ENCODE results near the gene CTDSPL2.
"Not testable (repeated sequence)": the region's sequence is repeated elsewhere in the genome, so short reads cannot be mapped to it uniquely, and the experiment has no call there.

Gene CTDSPL2

DNA sequence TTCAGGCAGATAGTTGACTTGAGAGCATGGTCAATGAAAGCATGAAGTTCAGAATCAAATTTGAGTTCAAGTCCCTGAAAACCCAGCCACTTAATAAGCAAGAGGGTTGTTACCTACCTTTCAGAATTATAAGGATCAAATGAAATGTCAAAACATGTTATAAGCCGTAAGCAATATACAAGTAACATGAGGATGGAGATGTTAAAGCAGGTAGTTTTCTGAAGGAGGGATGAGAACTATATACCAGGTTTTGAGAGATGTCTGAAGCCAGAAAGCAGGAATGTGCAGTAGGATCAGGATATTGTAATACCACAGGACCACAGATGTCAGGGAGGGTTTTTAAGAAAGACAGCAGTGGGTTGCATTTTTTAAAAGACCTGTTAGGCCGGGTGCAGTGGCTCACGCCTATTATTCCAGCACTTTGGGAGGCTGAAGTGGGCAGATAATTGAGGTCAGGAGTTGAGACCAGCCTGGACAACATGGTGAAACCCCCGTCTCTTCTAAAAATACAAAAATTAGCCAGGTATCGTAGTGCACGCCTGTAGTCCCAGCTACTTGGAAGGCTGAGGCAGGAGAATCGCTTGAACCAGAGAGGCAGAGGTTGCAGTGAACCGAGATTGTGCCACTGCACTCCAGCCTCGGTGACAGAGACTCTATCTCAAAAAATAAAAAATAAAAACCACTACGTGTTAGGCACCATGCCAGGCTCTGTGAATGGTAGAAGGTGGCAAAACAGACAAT is 102.6 kb downstream of the CTDSPL2 start:
- TF ChIP-seq, protein P1, sequence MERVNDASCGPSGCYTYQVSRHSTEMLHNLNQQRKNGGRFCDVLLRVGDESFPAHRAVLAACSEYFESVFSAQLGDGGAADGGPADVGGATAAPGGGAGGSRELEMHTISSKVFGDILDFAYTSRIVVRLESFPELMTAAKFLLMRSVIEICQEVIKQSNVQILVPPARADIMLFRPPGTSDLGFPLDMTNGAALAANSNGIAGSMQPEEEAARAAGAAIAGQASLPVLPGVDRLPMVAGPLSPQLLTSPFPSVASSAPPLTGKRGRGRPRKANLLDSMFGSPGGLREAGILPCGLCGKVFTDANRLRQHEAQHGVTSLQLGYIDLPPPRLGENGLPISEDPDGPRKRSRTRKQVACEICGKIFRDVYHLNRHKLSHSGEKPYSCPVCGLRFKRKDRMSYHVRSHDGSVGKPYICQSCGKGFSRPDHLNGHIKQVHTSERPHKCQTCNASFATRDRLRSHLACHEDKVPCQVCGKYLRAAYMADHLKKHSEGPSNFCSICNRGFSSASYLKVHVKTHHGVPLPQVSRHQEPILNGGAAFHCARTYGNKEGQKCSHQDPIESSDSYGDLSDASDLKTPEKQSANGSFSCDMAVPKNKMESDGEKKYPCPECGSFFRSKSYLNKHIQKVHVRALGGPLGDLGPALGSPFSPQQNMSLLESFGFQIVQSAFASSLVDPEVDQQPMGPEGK (CRISPR knock-in tag; IDR thresholded peaks at IDR 0.05; ENCODE audit: borderline replicate concordance), result no peak
- no peak for TF ChIP-seq ESRRG (CRISPR knock-in tag; IDR thresholded peaks at IDR 0.05)
- no peak for TF ChIP-seq ZFP30 (CRISPR knock-in tag; IDR thresholded peaks at IDR 0.05)
- TF ChIP-seq PPARA (CRISPR knock-in tag; IDR thresholded peaks at IDR 0.05; ENCODE audit: borderline replicate concordance), result no peak
- TF ChIP-seq ZNF565 (CRISPR knock-in tag; conservative IDR thresholded peaks at IDR 0.05; ENCODE audit: low read depth), result no peak
- peak; percentile 10; the same call in 1 of the 3 replicates for ATAC-seq

DNA sequence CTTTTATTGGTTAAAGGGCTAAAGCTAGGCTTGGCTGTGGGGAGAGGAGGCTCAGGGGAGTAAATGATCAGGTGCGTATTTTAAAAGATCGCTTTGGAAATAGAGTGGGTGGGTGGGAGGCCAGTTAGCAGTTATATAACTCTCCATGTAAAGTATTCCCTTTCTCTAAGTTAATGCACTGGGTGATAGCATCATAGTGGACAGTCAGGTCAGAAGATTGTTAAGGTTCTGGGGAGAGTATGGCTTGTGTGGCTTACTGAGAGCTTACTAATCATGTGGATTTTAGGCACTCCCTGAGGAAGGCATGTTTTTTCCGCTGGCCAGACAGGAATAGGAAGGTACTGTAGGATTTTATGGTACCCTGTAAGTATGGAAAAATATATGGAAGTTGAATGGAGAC is 103.2 kb downstream of the CTDSPL2 start:
- ATAC-seq, result peak; percentile 38
- TF ChIP-seq ZC3H10 (CRISPR knock-in tag; IDR thresholded peaks at IDR 0.05), result no peak
- TF ChIP-seq, protein P2, sequence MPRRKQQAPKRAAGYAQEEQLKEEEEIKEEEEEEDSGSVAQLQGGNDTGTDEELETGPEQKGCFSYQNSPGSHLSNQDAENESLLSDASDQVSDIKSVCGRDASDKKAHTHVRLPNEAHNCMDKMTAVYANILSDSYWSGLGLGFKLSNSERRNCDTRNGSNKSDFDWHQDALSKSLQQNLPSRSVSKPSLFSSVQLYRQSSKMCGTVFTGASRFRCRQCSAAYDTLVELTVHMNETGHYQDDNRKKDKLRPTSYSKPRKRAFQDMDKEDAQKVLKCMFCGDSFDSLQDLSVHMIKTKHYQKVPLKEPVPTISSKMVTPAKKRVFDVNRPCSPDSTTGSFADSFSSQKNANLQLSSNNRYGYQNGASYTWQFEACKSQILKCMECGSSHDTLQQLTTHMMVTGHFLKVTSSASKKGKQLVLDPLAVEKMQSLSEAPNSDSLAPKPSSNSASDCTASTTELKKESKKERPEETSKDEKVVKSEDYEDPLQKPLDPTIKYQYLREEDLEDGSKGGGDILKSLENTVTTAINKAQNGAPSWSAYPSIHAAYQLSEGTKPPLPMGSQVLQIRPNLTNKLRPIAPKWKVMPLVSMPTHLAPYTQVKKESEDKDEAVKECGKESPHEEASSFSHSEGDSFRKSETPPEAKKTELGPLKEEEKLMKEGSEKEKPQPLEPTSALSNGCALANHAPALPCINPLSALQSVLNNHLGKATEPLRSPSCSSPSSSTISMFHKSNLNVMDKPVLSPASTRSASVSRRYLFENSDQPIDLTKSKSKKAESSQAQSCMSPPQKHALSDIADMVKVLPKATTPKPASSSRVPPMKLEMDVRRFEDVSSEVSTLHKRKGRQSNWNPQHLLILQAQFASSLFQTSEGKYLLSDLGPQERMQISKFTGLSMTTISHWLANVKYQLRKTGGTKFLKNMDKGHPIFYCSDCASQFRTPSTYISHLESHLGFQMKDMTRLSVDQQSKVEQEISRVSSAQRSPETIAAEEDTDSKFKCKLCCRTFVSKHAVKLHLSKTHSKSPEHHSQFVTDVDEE (CRISPR knock-in tag; IDR thresholded peaks at IDR 0.05), result no peak
- TF ChIP-seq SNAI2 (CRISPR knock-in tag; IDR thresholded peaks at IDR 0.05), result no peak
- no peak for TF ChIP-seq ARNTL (CRISPR knock-in tag; IDR thresholded peaks at IDR 0.05; ENCODE audit: borderline replicate concordance, low read depth)
- no peak for TF ChIP-seq BACH2 (CRISPR knock-in tag; IDR thresholded peaks at IDR 0.05; ENCODE audit: borderline replicate concordance)
- no peak for TF ChIP-seq ZFP3 (CRISPR knock-in tag; IDR thresholded peaks at IDR 0.05)
- TF ChIP-seq ZNF565 (CRISPR knock-in tag; conservative IDR thresholded peaks at IDR 0.05; ENCODE audit: low read depth), result no peak
- TF ChIP-seq OSR1 (CRISPR knock-in tag; IDR thresholded peaks at IDR 0.05), result no peak
- TF ChIP-seq, protein P3, sequence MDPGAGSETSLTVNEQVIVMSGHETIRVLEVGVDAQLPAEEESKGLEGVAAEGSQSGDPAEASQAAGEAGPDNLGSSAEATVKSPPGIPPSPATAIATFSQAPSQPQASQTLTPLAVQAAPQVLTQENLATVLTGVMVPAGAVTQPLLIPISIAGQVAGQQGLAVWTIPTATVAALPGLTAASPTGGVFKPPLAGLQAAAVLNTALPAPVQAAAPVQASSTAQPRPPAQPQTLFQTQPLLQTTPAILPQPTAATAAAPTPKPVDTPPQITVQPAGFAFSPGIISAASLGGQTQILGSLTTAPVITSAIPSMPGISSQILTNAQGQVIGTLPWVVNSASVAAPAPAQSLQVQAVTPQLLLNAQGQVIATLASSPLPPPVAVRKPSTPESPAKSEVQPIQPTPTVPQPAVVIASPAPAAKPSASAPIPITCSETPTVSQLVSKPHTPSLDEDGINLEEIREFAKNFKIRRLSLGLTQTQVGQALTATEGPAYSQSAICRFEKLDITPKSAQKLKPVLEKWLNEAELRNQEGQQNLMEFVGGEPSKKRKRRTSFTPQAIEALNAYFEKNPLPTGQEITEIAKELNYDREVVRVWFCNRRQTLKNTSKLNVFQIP (CRISPR knock-in tag; IDR thresholded peaks at IDR 0.05; ENCODE audit: borderline replicate concordance, low read depth), result no peak
- no peak for TF ChIP-seq PPARA (CRISPR knock-in tag; IDR thresholded peaks at IDR 0.05; ENCODE audit: borderline replicate concordance)
- no peak for TF ChIP-seq RARB (CRISPR knock-in tag; IDR thresholded peaks at IDR 0.05)
- TF ChIP-seq ZNF70 (CRISPR knock-in tag; IDR thresholded peaks at IDR 0.05), result no peak
- TF ChIP-seq TCF4 (CRISPR knock-in tag; IDR thresholded peaks at IDR 0.05; ENCODE audit: borderline replicate concordance), result no peak
- TF ChIP-seq GLIS3 (CRISPR knock-in tag; IDR thresholded peaks at IDR 0.05), result no peak
- TF ChIP-seq, protein P1 (CRISPR knock-in tag; IDR thresholded peaks at IDR 0.05; ENCODE audit: borderline replicate concordance), result no peak
- TF ChIP-seq ZNF8 (CRISPR knock-in tag; IDR thresholded peaks at IDR 0.05), result no peak
- no peak for TF ChIP-seq ISL1 (CRISPR knock-in tag; IDR thresholded peaks at IDR 0.05)
- TF ChIP-seq, protein P4, sequence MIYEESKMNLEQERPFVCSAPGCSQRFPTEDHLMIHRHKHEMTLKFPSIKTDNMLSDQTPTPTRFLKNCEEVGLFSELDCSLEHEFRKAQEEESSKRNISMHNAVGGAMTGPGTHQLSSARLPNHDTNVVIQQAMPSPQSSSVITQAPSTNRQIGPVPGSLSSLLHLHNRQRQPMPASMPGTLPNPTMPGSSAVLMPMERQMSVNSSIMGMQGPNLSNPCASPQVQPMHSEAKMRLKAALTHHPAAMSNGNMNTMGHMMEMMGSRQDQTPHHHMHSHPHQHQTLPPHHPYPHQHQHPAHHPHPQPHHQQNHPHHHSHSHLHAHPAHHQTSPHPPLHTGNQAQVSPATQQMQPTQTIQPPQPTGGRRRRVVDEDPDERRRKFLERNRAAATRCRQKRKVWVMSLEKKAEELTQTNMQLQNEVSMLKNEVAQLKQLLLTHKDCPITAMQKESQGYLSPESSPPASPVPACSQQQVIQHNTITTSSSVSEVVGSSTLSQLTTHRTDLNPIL (CRISPR knock-in tag; IDR thresholded peaks at IDR 0.05; ENCODE audit: low read depth), result no peak
- TF ChIP-seq, protein P5, sequence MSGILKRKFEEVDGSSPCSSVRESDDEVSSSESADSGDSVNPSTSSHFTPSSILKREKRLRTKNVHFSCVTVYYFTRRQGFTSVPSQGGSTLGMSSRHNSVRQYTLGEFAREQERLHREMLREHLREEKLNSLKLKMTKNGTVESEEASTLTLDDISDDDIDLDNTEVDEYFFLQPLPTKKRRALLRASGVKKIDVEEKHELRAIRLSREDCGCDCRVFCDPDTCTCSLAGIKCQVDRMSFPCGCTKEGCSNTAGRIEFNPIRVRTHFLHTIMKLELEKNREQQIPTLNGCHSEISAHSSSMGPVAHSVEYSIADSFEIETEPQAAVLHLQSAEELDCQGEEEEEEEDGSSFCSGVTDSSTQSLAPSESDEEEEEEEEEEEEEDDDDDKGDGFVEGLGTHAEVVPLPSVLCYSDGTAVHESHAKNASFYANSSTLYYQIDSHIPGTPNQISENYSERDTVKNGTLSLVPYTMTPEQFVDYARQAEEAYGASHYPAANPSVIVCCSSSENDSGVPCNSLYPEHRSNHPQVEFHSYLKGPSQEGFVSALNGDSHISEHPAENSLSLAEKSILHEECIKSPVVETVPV (CRISPR knock-in tag; IDR thresholded peaks at IDR 0.05), result no peak
- no peak for TF ChIP-seq CSDC2 (CRISPR knock-in tag; IDR thresholded peaks at IDR 0.05)

DNA sequence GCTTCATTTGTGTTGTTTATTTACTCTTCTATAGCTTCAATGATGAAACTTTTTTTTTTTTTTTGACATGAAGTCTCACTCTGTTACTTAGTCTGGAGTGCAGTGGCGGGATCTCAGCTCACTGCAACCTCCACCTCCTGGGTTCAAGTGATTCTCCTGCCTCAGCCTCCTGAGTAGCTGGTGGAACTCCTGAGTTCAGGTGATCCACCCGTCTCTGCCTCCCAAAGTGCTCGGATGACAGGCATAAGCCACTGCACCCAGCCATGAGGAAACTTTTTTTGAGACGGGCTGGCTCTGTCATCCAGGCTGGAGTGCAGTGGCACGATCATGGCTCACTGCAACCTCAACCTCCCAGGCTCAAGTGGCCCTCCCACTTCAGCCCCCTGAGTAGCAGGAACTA is 104.8 kb downstream of the CTDSPL2 start:
- not testable (repeated sequence) for ATAC-seq
